IPS-20b (cell line): ENCODE data around the gene PRXL2A.
"Not testable (repeated sequence)": the region's sequence is repeated elsewhere in the genome, so short reads cannot be mapped to it uniquely, and the experiment has no call there.

Source experiments
- H3K27ac ChIP-seq: one replicate; pipeline ENCODE4 v1.5.1; 2013; ENCODE audit warnings: low read length
- H3K27me3 ChIP-seq: 2 replicates; pipeline ENCODE4 v1.6.1; 2013; ENCODE audit warnings: mild to moderate bottlenecking, low read length, inconsistent platforms; ENCODE audit not compliant: insufficient read depth
- H3K36me3 ChIP-seq: 2 replicates; pipeline ENCODE4 v1.6.1; 2013; ENCODE audit warnings: low read depth, mild to moderate bottlenecking, inconsistent platforms, low read length, moderate library complexity; ENCODE audit not compliant: insufficient read depth
- H3K4me1 ChIP-seq: 2 replicates; pipeline ENCODE4 v1.6.1; 2013; ENCODE audit warnings: mild to moderate bottlenecking, control low read depth, inconsistent platforms, low read length, moderate library complexity; ENCODE audit not compliant: insufficient read depth
- H3K4me3 ChIP-seq: 2 replicates; pipeline ENCODE4 v1.5.1; 2013; ENCODE audit warnings: mild to moderate bottlenecking, low read length, inconsistent platforms
- H3K9ac ChIP-seq: 2 replicates; pipeline ENCODE4 v1.6.1; 2013; ENCODE audit warnings: low read depth, mild to moderate bottlenecking, inconsistent platforms, low read length, moderate library complexity
- H3K9me3 ChIP-seq: 2 replicates; pipeline ENCODE4 v1.6.1; 2013; ENCODE audit warnings: mild to moderate bottlenecking, low read depth, low read length, inconsistent platforms; ENCODE audit not compliant: insufficient read depth

PRXL2A gene

DNA sequence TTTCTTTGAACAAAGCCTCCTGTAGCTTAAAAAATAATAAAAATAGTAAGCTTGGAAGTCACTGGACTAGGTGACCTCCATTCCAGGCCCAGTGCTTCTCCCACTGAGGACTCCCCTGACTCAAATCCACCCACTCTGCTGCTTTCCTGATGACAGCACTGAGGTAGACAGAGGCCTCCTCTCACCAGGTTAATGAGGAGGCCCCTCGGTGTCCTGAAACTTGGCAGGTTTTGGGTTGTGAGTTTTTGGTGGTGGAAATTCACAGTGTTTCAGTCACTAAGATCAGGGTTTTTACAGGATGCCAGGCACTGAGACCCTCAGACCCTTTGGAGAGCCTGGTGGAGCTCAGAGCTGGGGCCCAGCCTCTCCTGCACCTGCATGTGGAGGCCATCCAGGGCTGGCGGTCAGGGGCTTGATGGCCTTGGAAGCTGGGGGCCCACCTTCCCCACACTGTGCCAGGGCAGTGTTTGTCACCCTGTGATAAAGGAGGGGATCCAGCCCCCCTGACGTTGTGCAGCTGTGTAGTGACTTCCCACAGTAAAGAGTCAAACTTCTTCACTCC, 64.8 kb downstream of the PRXL2A start:
- no peak overlapping the region for H3K27ac ChIP-seq

DNA sequence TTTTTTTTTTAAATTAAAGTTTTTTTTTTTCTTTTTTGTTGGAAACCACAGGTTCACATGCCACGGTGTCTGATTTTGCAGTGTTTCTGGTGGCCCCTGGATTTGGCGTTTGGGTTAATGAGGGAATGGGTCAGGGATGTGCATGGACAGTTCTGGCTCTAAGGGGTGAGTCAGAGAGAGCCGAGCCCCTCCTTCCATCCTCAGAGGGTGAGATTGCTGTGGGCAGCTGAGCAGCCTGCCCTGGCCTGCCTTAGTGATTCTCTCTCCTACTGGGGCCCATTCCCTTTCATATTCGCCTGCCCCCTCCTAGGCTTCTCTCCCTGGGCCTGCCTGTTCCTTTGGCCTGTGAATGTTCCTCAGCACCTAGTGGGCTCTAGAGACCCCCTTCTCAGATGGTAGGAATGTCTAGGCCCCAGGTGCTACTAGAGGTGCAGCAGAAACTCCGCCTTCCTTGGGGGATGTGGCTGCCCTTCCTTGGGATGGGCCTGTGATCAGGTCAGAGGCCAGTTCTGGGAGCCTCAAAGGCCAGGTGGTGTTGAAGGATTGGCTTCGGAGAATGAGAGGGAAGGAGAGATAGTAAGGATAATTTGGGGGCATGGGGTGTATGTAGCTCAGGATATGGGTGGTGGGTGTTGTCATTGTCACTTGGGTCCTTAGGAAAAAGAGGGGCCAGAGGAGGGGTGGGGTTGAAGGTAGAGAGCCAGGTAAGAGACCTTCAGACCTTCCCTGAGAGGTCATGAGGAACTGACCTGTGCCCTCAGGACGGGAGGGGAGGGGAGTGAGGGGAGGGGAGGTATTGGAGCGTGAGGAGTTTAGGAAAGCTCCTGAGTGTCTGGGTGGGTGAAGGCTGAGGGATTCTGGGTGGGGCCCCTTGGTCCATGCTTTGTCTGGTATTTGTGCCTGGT, 65.6 kb downstream of the PRXL2A start:
- Histone ChIP-seq H3K27me3 (peaks cover 7% of the 10 kb centered on the region), H3K4me3 (no peak overlapping the region), H3K4me1 (peaks cover 18% of the 10 kb centered on the region; the same call in 1 of the 2 replicates), H3K9ac (0 out of 2 replicates have a peak overlapping the region, but pooled peaks have one; percentile 3), H3K36me3 (peaks cover 17% of the 10 kb centered on the region; the same call in 1 of the 2 replicates), H3K27ac (no peak overlapping the region), H3K9me3 (no peaks in the 10 kb centered on the region)

More for the DNA sequence above, 64.8 kb downstream of the PRXL2A start:
- Histone ChIP-seq H3K4me1 (peaks cover 19% of the 10 kb centered on the region), H3K27me3 (peaks cover 14% of the 10 kb centered on the region), H3K9ac (no peak overlapping the region), H3K36me3 (peaks cover 13% of the 10 kb centered on the region; the same call in 1 of the 2 replicates), H3K9me3 (no peaks in the 10 kb centered on the region), H3K4me3 (no peak overlapping the region)

DNA sequence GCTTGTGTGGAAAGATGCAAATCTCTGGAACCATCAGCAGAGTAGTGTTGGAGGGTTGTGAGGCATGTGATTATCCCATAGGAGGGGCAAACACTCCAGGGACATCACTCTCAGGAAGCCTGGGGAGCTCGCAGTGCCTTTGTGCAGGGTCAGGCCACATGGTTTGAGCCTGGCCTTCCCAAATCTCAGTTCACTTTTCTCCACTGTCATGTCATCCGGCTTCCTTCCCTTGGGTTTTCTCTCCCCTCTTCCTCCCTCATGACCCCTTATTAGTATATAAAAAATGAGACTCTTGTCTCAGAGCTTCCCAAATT, 66.2 kb downstream of the PRXL2A start:
- peaks cover 14% of the 10 kb centered on the region; the same call in 1 of the 2 replicates for H3K36me3 ChIP-seq
- no peaks in the 10 kb centered on the region for H3K9me3 ChIP-seq
- H3K9ac ChIP-seq: no peak overlapping the region
- H3K27ac ChIP-seq: no peak overlapping the region
- 0 out of 2 replicates have a peak, but pooled peaks cover under 1% of the 10 kb centered on the region for H3K27me3 ChIP-seq
- H3K4me3 ChIP-seq: no peak overlapping the region
- H3K4me1 ChIP-seq: peaks cover 18% of the 10 kb centered on the region; the same call in 1 of the 2 replicates

DNA sequence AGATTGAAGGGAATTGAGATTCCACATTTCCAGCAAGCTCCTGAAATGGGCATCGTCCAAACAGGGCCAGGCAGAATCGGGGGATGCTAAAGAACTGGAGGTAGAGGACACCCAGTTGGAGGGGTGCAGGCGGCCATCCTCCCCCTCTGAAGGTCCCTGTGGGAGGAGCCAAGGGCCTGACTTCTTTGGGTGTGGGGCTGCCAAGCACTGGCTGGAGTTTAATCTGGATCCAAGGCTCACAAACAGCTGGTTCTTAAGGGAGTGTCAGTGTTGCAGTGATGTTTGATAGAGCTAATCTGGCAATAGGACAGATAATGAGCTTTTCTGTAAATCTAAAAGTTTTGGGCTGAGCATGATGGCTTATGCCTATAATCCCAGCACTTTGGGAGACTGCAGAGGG, 66.6 kb downstream of the PRXL2A start:
- Histone ChIP-seq H3K27ac (no peak overlapping the region), H3K27me3 (no peaks in the 10 kb centered on the region), H3K9me3 (no peaks in the 10 kb centered on the region), H3K36me3 (peaks cover 14% of the 10 kb centered on the region; the same call in 1 of the 2 replicates), H3K4me1 (peaks cover 18% of the 10 kb centered on the region; the same call in 1 of the 2 replicates), H3K4me3 (no peak overlapping the region), H3K9ac (no peak overlapping the region)

DNA sequence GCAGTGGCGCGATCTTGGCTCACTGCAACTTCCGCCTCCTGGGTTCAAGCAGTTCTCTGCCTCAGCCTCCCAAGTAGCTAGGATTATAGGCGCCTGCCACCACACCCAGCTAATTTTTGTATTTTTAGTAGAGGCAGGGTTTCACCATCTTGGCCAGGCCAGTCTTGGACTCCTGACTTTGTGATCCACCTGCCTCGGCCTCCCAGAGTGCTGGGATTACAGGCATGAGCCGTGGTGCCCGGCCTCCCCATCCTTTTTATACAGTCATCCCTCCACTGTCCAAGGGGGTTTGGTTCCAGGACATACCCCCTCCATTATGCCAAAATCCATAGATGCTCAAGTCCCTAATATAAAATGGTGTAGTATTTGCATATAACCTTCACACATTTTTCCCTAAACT, 67.3 kb downstream of the PRXL2A start:
- not testable (repeated sequence) for H3K36me3 ChIP-seq, H3K4me3 ChIP-seq, H3K9me3 ChIP-seq, H3K9ac ChIP-seq, H3K27me3 ChIP-seq, H3K27ac ChIP-seq
- peaks cover 18% of the 10 kb centered on the region; the same call in 1 of the 2 replicates for H3K4me1 ChIP-seq

DNA sequence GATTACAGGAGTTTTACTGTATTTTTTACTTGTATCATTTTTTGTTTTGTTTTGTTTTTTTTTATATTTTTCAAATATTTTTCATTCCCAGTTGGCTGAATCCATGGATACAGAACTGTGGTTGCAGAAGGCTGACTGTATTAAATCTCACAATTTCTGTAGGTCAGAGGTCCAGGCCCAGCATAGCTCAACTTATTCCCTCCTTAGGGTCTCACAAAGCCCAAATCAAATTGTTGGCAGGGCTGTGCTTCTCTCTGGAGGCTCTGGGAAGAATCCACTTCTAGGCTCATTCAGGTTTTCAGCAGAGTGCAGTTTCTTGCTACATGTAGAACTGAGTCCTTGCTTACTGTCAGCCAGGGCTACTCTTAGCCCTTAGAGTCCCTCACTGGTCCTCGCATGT, 68.3 kb downstream of the PRXL2A start:
- no peak overlapping the region for H3K4me3 ChIP-seq
- peaks cover 18% of the 10 kb centered on the region; the same call in 1 of the 2 replicates for H3K4me1 ChIP-seq
- peaks cover 4% of the 10 kb centered on the region; the same call in 1 of the 2 replicates for H3K36me3 ChIP-seq
- H3K27me3 ChIP-seq: no peaks in the 10 kb centered on the region
- no peaks in the 10 kb centered on the region for H3K9me3 ChIP-seq
- H3K9ac ChIP-seq: no peak overlapping the region
- no peak overlapping the region for H3K27ac ChIP-seq

DNA sequence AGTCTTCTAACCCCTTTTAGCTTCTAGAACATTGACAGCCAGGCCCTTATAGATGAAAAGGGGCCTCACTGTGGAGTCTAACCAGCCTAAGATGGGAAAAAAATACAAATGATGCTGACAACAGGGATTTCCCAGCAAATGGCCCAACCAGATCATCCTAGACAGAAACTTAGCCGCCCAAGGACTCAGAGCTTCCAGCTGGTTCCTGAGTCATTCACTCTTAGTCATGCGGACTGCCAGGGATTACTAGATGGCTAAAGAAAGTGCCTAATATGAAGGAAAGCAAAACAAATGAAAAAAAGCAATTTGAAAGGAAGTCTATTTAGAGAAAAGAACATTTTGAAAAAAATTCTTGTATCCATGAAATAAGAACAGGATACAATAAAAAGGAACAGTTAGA, 69.5 kb downstream of the PRXL2A start:
- Histone ChIP-seq H3K9me3 (no peaks in the 10 kb centered on the region), H3K4me3 (no peak overlapping the region), H3K36me3 (peaks cover 4% of the 10 kb centered on the region; the same call in 1 of the 2 replicates), H3K9ac (peak overlapping the region; percentile 5; the same call in 1 of the 2 replicates), H3K4me1 (peaks cover 18% of the 10 kb centered on the region; the same call in 1 of the 2 replicates), H3K27me3 (no peaks in the 10 kb centered on the region), H3K27ac (no peak overlapping the region)

DNA sequence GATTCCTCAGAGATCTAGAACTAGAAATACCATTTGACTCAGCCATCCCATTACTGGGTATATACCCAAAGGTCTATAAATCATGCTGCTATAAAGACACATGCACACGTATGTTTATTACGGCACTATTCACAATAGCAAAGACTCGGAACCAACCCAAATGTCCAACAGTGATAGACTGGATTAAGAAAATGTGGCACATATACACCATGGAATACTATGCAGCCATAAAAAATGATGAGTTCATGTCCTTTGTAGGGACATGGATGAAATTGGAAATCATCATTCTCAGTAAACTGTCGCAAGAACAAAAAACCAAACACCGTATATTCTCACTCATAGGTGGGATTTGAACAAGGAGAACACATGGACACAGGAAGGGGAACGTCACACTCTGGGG, 72.0 kb downstream of the PRXL2A start:
- H3K27me3 ChIP-seq, H3K9ac ChIP-seq, H3K9me3 ChIP-seq, H3K4me1 ChIP-seq, H3K27ac ChIP-seq, H3K36me3 ChIP-seq, H3K4me3 ChIP-seq: not testable (repeated sequence)

DNA sequence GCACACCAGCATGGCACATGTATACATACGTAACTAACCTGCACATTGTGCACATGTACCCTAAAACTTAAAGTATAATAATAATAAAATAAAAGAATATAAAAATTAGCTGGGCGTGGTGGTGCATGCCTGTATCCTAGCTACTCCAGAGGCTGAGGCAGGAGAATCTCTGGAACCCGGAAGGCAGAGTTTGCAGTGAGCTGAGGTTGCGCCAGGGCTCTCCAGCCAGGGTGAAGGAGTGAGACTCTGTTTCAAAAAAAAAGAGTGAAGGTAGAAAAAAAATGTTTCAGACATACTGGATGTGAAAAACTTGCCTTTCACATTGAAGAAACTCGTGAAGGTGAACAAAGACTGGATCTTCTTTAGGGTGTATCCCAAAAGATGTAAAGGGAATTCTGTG, 72.5 kb downstream of the PRXL2A start:
- Histone ChIP-seq H3K27me3 (no peaks in the 10 kb centered on the region), H3K9ac (no peak overlapping the region), H3K4me1 (peaks cover 6% of the 10 kb centered on the region; the same call in 1 of the 2 replicates), H3K4me3 (no peak overlapping the region), H3K9me3 (no peaks in the 10 kb centered on the region), H3K27ac (no peak overlapping the region), H3K36me3 (peaks cover 4% of the 10 kb centered on the region; the same call in 1 of the 2 replicates)

DNA sequence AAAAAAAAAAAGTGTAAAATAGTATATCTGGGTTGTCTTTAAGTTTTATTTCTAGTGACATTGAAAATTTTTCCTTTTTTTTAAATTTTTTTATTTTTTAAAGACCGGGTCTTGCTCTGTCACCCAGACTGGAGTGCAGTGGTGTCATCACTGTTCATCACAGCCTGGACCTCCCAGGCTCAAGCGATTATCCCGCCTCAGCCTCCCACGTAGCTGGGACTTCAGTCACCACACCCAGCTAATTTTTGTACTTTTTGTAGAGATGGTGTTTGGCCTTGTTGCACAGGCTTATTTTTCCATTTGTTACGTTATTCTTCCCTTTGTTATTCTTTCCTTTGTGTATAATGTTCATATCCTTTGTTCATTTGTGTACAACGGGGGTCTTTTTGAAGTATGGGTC, 75.9 kb downstream of the PRXL2A start:
- Histone ChIP-seq H3K4me3 (no peak overlapping the region), H3K27ac (no peak overlapping the region), H3K9me3 (no peaks in the 10 kb centered on the region), H3K27me3 (no peaks in the 10 kb centered on the region), H3K9ac (no peak overlapping the region), H3K4me1 (peaks cover 8% of the 10 kb centered on the region; the same call in 1 of the 2 replicates), H3K36me3 (peaks cover 2% of the 10 kb centered on the region; the same call in 1 of the 2 replicates)

DNA sequence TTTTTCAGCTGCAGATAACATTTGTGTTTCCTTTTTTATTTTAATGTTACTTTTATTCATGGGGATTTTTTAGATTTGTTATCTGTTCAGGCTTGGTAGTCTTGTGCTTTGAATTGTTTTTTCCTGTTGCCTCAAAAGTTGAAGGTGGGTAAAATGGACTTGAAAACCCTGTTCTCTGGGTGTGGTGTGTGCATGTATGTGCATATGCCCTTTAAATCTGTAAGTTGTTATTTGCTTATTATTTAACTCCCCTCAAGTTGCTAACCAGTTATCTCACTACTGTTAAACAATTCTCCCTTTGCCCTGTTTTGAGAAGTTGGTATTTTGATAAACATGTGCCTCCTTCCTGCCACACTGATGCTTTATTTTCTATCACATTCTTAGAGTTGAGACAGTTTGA, 76.3 kb downstream of the PRXL2A start:
- Histone ChIP-seq H3K9ac (no peak overlapping the region), H3K4me3 (no peak overlapping the region), H3K27me3 (no peaks in the 10 kb centered on the region), H3K36me3 (peaks cover 6% of the 10 kb centered on the region; the same call in 1 of the 2 replicates), H3K9me3 (no peaks in the 10 kb centered on the region), H3K4me1 (peaks cover 8% of the 10 kb centered on the region; the same call in 1 of the 2 replicates), H3K27ac (no peak overlapping the region)
